ENCODE measurements around the gene MPEG1.

DNA sequence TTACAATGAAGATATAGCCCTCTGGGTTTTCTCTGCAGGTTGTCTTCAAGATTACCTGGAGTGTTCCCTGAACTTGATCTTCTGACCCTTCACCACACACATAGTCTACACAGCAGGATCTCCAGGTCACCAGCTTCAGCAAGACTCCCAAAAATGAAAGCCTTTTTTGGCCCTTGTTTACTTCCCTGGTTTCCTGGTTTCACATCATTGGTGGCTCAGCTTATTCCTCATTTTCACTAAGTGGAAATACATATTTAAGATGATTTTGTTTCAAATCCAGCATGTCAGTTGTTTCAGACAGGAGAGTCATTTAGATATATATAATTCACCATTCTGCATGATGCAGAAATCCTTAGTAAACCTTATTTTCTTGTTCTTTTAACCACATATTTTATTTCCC lies 41.6 kb upstream of the MPEG1 start:
- TF ChIP-seq, protein P1, sequence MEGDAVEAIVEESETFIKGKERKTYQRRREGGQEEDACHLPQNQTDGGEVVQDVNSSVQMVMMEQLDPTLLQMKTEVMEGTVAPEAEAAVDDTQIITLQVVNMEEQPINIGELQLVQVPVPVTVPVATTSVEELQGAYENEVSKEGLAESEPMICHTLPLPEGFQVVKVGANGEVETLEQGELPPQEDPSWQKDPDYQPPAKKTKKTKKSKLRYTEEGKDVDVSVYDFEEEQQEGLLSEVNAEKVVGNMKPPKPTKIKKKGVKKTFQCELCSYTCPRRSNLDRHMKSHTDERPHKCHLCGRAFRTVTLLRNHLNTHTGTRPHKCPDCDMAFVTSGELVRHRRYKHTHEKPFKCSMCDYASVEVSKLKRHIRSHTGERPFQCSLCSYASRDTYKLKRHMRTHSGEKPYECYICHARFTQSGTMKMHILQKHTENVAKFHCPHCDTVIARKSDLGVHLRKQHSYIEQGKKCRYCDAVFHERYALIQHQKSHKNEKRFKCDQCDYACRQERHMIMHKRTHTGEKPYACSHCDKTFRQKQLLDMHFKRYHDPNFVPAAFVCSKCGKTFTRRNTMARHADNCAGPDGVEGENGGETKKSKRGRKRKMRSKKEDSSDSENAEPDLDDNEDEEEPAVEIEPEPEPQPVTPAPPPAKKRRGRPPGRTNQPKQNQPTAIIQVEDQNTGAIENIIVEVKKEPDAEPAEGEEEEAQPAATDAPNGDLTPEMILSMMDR (IDR thresholded peaks at IDR 0.05; ENCODE audit: low read depth, low read length, missing input control): no peak
- no peak for TF ChIP-seq EGR1 (IDR thresholded peaks at IDR 0.05; ENCODE audit: low read depth in 2 of 2)
- TF ChIP-seq SP1 (IDR thresholded peaks at IDR 0.05): no peak
- TF ChIP-seq GABPA (IDR thresholded peaks at IDR 0.05 in 1 of 2, conservative IDR thresholded peaks at IDR 0.05 in 1 of 2): no peak
- TF ChIP-seq, protein P2, sequence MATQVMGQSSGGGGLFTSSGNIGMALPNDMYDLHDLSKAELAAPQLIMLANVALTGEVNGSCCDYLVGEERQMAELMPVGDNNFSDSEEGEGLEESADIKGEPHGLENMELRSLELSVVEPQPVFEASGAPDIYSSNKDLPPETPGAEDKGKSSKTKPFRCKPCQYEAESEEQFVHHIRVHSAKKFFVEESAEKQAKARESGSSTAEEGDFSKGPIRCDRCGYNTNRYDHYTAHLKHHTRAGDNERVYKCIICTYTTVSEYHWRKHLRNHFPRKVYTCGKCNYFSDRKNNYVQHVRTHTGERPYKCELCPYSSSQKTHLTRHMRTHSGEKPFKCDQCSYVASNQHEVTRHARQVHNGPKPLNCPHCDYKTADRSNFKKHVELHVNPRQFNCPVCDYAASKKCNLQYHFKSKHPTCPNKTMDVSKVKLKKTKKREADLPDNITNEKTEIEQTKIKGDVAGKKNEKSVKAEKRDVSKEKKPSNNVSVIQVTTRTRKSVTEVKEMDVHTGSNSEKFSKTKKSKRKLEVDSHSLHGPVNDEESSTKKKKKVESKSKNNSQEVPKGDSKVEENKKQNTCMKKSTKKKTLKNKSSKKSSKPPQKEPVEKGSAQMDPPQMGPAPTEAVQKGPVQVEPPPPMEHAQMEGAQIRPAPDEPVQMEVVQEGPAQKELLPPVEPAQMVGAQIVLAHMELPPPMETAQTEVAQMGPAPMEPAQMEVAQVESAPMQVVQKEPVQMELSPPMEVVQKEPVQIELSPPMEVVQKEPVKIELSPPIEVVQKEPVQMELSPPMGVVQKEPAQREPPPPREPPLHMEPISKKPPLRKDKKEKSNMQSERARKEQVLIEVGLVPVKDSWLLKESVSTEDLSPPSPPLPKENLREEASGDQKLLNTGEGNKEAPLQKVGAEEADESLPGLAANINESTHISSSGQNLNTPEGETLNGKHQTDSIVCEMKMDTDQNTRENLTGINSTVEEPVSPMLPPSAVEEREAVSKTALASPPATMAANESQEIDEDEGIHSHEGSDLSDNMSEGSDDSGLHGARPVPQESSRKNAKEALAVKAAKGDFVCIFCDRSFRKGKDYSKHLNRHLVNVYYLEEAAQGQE (IDR thresholded peaks at IDR 0.05): no peak
- TF ChIP-seq YY1 (IDR thresholded peaks at IDR 0.05): no peak
- TF ChIP-seq TAF1 (conservative IDR thresholded peaks at IDR 0.05): no peak
- TF ChIP-seq, protein P3, sequence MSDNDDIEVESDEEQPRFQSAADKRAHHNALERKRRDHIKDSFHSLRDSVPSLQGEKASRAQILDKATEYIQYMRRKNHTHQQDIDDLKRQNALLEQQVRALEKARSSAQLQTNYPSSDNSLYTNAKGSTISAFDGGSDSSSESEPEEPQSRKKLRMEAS (IDR thresholded peaks at IDR 0.05): no peak
- no peak for TF ChIP-seq FOXA2 (IDR thresholded peaks at IDR 0.05)
- TF ChIP-seq, protein P4, sequence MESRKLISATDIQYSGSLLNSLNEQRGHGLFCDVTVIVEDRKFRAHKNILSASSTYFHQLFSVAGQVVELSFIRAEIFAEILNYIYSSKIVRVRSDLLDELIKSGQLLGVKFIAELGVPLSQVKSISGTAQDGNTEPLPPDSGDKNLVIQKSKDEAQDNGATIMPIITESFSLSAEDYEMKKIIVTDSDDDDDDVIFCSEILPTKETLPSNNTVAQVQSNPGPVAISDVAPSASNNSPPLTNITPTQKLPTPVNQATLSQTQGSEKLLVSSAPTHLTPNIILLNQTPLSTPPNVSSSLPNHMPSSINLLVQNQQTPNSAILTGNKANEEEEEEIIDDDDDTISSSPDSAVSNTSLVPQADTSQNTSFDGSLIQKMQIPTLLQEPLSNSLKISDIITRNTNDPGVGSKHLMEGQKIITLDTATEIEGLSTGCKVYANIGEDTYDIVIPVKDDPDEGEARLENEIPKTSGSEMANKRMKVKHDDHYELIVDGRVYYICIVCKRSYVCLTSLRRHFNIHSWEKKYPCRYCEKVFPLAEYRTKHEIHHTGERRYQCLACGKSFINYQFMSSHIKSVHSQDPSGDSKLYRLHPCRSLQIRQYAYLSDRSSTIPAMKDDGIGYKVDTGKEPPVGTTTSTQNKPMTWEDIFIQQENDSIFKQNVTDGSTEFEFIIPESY (IDR thresholded peaks at IDR 0.05): no peak
- TF ChIP-seq RAD21 (IDR thresholded peaks at IDR 0.05): no peak

Measured in liver (tissue), 3 donors.